ENCODE results near the gene SPTBN5. TPM values are rescaled to one million over a fixed set of nuclear protein-coding genes. Genes with fewer than 3 reads are reported as not detected.

The SPTBN5 gene
- total RNA-seq, 2 experiments from 2014 or later = 0.16 to 0.21 TPM

DNA sequence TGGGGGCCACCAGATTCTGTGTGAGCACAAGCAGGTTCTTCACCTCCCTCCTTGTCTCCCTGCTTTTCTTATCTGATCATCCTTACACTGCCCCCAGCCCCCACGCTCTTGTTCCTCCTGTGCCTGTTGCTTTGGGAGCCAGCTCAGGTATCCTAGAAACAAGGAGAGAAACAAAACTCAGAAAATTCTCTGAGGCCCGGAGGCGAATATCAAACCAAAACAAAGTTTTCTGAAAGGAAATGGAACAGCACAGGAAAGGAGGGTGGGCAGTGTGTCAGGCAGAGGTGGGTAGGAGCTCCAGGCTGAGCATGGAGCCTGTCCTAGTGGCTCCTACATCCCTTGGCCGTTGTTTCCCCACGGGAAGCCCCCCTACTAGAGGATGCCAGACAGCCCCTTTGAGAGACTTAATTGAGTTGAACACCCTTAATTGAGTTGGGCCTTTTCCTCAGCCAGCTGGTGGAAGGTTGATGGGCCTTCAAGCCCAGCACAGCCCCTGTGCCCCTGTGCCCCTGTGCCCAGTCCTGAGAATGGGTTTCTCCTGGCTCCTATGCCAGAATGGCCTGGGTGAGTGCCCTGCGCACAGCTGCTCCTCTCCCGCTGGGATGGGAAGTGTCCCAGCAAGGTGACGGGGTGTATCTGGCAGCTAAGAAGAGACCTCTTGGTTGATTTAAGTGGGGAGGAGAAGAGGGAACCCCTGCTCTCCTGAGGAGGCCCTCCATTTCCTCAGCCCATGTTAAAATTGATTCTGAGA is 88.8 kb downstream of the SPTBN5 start:
- H3K27me3 Mint-ChIP-seq (ENCODE audit: low read depth) = no peaks in the 10 kb centered on the region
- CTCF ChIA-PET = interaction anchor here (1.2 to 9.0 kb wide), 4 partner anchors 9 to 109 kb away, joined by 3 to 87 read pairs (median 4); partner anchors contain the start of gene MAPKBP1
- ATAC-seq (peak; percentile 56), DNase-seq (no peak)
- H3K4me1 Mint-ChIP-seq (ENCODE audit: low read depth) = peaks cover 28% of the 10 kb centered on the region
- peak overlapping the region; percentile 78 for H3K27ac Mint-ChIP-seq
- no peaks in the 10 kb centered on the region for H3K9me3 Mint-ChIP-seq (ENCODE audit: insufficient read depth)
- no peak overlapping the region for H3K4me3 Mint-ChIP-seq
- H3K36me3 Mint-ChIP-seq (ENCODE audit: low read depth) = peaks cover 10% of the 10 kb centered on the region
- POLR2A ChIA-PET = interaction anchor here (0.6 kb wide), 1 partner anchor 874 kb away, joined by 4 read pairs; no protein-coding TSS in a partner anchor

DNA sequence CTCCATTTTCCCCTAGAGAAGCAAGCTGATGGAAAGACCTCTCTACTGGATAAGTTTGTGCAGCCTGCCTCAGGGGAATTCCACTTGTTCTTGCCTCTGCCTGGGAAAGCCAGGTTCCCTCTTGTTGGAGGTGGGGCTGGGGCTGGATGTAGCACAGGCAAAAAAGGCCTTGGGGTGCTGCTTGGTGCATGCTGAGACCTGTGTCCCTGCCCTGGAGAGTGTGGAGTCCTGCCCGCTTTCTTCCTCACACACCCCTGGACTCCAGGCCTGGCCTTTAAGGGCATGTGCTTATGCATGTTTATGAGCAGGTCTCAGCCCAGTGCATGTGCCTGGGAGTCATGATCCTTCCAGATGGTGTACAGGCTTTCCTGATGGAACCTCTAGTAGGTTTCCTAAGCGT is 89.5 kb downstream of the SPTBN5 start:
- peak overlapping the region; percentile 78 for H3K27ac Mint-ChIP-seq
- ChIA-PET POLR2A (no interaction called here), CTCF (interaction anchor here (1.2 to 9.0 kb wide), 4 partner anchors 8 to 108 kb away, joined by 3 to 87 read pairs (median 4); partner anchors contain the start of gene MAPKBP1)

DNA sequence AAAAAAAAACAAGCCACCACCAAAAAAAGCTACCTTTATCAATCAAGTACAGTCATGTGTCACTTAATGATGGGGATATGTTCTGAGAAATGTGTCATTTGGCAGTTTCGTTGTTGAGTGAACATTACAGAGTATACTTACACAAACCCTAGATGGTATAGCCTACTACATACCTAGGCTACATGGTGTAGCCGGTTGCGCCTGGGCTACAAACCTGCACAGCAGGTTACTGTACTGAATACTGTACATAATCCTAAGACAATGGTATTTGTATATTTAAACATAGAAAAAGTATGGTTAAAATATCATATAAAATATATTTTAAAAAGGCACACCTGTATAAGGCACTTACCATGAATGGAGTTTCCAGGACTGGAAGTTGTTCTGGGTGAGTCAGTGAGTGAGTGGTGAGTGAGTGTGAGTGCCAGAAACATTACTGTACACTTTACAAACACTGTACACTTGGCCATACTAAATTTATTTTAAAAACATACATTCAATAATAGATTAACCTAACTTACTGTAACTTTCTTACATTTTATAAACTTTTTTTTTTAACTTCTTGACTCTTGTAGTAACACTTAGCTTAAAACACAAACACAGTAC is 91.9 kb downstream of the SPTBN5 start:
- no peak for DNase-seq
- Mint-ChIP-seq H3K4me3 (no peak overlapping the region), H3K36me3 (ENCODE audit: low read depth) (peaks cover 15% of the 10 kb centered on the region), H3K27ac (no peak overlapping the region), H3K4me1 (ENCODE audit: low read depth) (peaks cover 23% of the 10 kb centered on the region), H3K27me3 (ENCODE audit: low read depth) (no peaks in the 10 kb centered on the region), H3K9me3 (ENCODE audit: insufficient read depth) (no peaks in the 10 kb centered on the region)
- ATAC-seq = no peak
- POLR2A ChIA-PET = no interaction called here
- CTCF ChIA-PET = interaction anchor here (0.9 to 9.0 kb wide), 3 partner anchors 9 to 102 kb away, joined by 3 to 87 read pairs (median 32); partner anchors contain the start of gene MAPKBP1

More for the DNA sequence above, 89.5 kb downstream of the SPTBN5 start:
- Mint-ChIP-seq H3K4me1 (ENCODE audit: low read depth) (peaks cover 21% of the 10 kb centered on the region), H3K4me3 (no peak overlapping the region), H3K27me3 (ENCODE audit: low read depth) (no peaks in the 10 kb centered on the region), H3K9me3 (ENCODE audit: insufficient read depth) (no peaks in the 10 kb centered on the region), H3K36me3 (ENCODE audit: low read depth) (peaks cover 15% of the 10 kb centered on the region)
- DNase-seq (no peak), ATAC-seq (peak; percentile 38)

DNA sequence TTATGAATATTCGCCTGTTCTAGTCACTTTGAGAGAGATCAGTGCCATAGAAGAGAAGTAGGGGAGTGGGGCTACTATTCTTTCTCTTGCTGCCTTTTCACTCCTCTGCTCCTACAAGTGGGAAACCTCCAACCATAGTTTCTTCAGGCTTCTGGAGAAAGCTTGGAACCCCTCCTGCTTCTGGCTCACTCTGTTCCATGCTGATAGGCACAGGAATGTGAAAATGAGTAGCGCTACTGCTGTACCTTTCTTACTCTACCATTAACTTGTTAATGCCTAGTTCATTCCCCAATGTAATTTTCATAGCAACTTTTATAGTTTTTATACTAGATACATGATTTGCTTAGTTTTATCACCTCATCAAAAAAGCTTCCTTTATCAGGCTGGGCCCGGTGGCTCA is 92.7 kb downstream of the SPTBN5 start:
- DNase-seq = no peak
- H3K9me3 Mint-ChIP-seq (ENCODE audit: insufficient read depth) = no peaks in the 10 kb centered on the region
- peaks cover 15% of the 10 kb centered on the region for H3K36me3 Mint-ChIP-seq (ENCODE audit: low read depth)
- CTCF ChIA-PET = interaction anchor here (4.2 to 9.0 kb wide), 2 partner anchors 10 to 28 kb away, joined by 32 to 87 read pairs; partner anchors contain the start of gene MAPKBP1
- peaks cover 27% of the 10 kb centered on the region for H3K4me1 Mint-ChIP-seq (ENCODE audit: low read depth)
- no peak for ATAC-seq
- no peak overlapping the region for H3K4me3 Mint-ChIP-seq
- H3K27ac Mint-ChIP-seq = no peak overlapping the region
- H3K27me3 Mint-ChIP-seq (ENCODE audit: low read depth) = no peaks in the 10 kb centered on the region
- POLR2A ChIA-PET = interaction anchor here (0.6 kb wide), 1 partner anchor 10 kb away, joined by 3 read pairs; no protein-coding TSS in a partner anchor

DNA sequence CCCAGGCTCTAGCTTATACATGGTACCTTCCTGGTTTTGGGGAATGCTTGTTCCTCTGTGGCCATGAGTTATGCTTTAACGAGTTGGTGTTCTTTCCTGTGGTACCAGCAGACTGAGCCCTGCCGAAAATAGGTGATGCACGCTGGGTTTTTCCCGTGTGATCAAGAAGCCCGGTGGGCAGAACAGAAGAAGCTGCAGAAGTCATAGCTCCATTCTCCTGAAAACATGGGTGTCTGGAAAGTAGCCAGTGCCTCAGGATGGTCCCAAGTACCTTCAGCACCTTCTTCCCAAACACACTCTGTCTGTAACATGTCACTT is 94.4 kb downstream of the SPTBN5 start:
- H3K36me3 Mint-ChIP-seq (ENCODE audit: low read depth) = peaks cover 13% of the 10 kb centered on the region
- peaks cover 24% of the 10 kb centered on the region for H3K4me1 Mint-ChIP-seq (ENCODE audit: low read depth)
- H3K27ac Mint-ChIP-seq = no peak overlapping the region
- H3K9me3 Mint-ChIP-seq (ENCODE audit: insufficient read depth) = no peaks in the 10 kb centered on the region
- DNase-seq = no peak
- ChIA-PET POLR2A (no interaction called here), CTCF (interaction anchor here (4.2 to 9.0 kb wide), 2 partner anchors 11 to 26 kb away, joined by 32 to 87 read pairs; partner anchors contain the start of gene MAPKBP1)
- no peak overlapping the region for H3K4me3 Mint-ChIP-seq
- no peaks in the 10 kb centered on the region for H3K27me3 Mint-ChIP-seq (ENCODE audit: low read depth)
- no peak for ATAC-seq

DNA sequence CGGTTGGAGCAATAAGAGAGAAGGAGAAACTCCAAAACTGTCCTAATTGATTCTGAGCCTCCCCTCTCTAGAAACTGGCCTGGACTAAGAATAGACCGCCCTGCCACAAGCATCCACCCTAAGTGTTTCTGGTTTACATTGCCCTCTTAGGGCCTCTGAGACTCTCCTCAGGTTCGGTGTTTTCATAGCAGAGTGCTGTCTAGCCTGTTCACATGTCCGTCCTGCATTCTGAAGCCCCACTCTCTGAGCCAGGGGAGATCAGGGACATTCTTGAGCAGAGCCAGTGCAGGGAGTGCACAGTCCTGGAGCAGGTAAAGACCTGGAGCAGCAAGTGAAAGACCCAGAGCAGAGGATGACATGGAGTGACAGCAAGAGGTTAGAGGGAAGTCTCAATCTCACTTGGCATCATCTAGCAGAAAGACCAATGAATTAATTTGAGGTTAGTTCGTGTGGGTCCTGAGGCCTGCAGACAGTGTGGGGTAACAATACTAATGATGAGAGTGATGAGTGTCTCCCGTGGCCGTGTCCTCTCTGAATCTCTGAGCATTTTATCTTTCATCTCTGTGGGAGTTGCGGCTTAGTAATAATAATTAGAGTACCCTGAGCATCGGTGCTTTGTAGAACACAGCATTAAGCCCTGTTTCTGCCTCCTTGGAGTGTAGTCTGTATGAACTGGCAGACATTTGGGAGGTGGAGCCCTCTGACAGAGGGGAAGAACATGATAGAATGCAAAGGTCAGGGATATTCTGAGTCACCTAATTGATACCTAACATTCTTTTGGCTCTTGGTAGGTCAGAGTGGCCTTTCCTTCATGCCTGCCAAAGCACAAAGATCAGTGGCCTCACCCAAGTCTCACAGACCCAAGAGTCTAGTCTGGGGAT is 95.0 kb downstream of the SPTBN5 start:
- H3K4me1 Mint-ChIP-seq (ENCODE audit: low read depth) = peaks cover 22% of the 10 kb centered on the region
- DNase-seq (no peak), ATAC-seq (no peak)
- POLR2A ChIA-PET = no interaction called here
- H3K9me3 Mint-ChIP-seq (ENCODE audit: insufficient read depth) = no peaks in the 10 kb centered on the region
- CTCF ChIA-PET = interaction anchor here (4.2 to 10.6 kb wide), 4 partner anchors 12 to 26 kb away, joined by 32 to 87 read pairs (median 58); partner anchors contain the start of gene MAPKBP1
- peaks cover 13% of the 10 kb centered on the region for H3K36me3 Mint-ChIP-seq (ENCODE audit: low read depth)
- H3K27me3 Mint-ChIP-seq (ENCODE audit: low read depth) = no peaks in the 10 kb centered on the region
- H3K4me3 Mint-ChIP-seq = no peak overlapping the region
- no peak overlapping the region for H3K27ac Mint-ChIP-seq

Small RNAs within 50 kb of the gene (microRNA-seq; reads per million reads assigned to microRNA genes)
- gene MIR4310 = not detected

Other genes with a start within 250 kb of the SPTBN5 start
- 10 to 100 TPM; 36.1 to 37.1 TPM for gene MGA, start 233.6 kb downstream of the SPTBN5 start, total RNA-seq
- 10 to 100 TPM; 30.4 to 30.9 TPM for gene MAPKBP1, start 119.6 kb downstream of the SPTBN5 start, total RNA-seq
- 10 to 100 TPM; 19.5 to 22.8 TPM for gene JMJD7, start 66.0 kb downstream of the SPTBN5 start, total RNA-seq
- 10 to 100 TPM in 1 of 2 experiments, 1 to 10 TPM in 1; 8.9 to 13.1 TPM for gene PLA2G4B, start 55.2 kb downstream of the SPTBN5 start, total RNA-seq
- 1 to 10 TPM; 6.9 to 8.0 TPM for gene EHD4, start 78.5 kb upstream of the SPTBN5 start, total RNA-seq
- gene PLA2G4E, start 127.0 kb upstream of the SPTBN5 start, total RNA-seq = not detected
- gene PLA2G4D, start 200.5 kb upstream of the SPTBN5 start, total RNA-seq = not detected

Data from activated CD8-positive, alpha-beta T cell treated with anti-CD3 and anti-CD28 coated beads, Interleukin-2, amount 10 ng/mL, durations not matched to agents 7 days and 5 days (primary cell).